ENCODE results near the gene SEMA4C. TPM values are rescaled to one million over a fixed set of nuclear protein-coding genes. Genes with fewer than 3 reads are reported as not detected.

Gene SEMA4C
- total and polyA plus RNA-seq, 2 of the 4 experiments (the other 2 are of a cell fraction) = 15.8 to 24.3 TPM

GRCh38 chr2:96832408-96832753, 37.5 kb downstream of the SEMA4C start:
- Histone ChIP-seq H3K27ac (ENCODE audit: insufficient read depth, low read length) (no peak overlapping the region), H3K4me2 (ENCODE audit: low read depth, low read length) (no peak overlapping the region), H3K18ac (ENCODE audit: low read depth, low read length) (no peak overlapping the region), H3K9me1 (ENCODE audit: insufficient read depth, low read length) (peaks cover 11% of the 10 kb centered on the region; the same call in 1 of the 2 replicates), H3K36me3 (ENCODE audit: control insufficient read depth, insufficient read depth, low read length) (peaks cover 25% of the 10 kb centered on the region), H3K9ac (ENCODE audit: low read depth, low read length) (no peak overlapping the region), H3K79me1 (ENCODE audit: low read depth in 1 of 2, low read length in 2 of 2) (no peaks in the 10 kb centered on the region), H2BK5ac (ENCODE audit: low read depth, low read length, poor library complexity, severe bottlenecking) (no peak overlapping the region), H2AK5ac (ENCODE audit: low read depth, low read length) (0 out of 2 replicates have a peak overlapping the region, but pooled peaks have one; percentile 66), H2BK120ac (ENCODE audit: low read depth, low read length) (no peak overlapping the region), H4K8ac (ENCODE audit: low read depth in 2 of 2, low read length in 2 of 2) (peak overlapping the region in 1 of 2 experiments; percentile 84; a peak in 2 of 4 replicates), H3K14ac (replicated peaks; ENCODE audit: low read depth, low read length) (peak overlapping the region; percentile 36; the same call in 1 of the 2 replicates), H3K23ac (ENCODE audit: low read depth, low read length) (no peak overlapping the region), H2BK15ac (ENCODE audit: low read depth, low read length) (no peak overlapping the region), H4K91ac (ENCODE audit: insufficient read depth, low read depth, low read length) (no peak overlapping the region), H3K4me1 (ENCODE audit: control insufficient read depth, insufficient read depth, low read length) (peaks cover 10% of the 10 kb centered on the region; the same call in 1 of the 2 replicates), H2AK9ac (replicated peaks; ENCODE audit: low read depth, low read length, poor library complexity) (peak overlapping the region; percentile 43), H2BK20ac (ENCODE audit: low read depth, low read length) (no peak overlapping the region), H3K4ac (ENCODE audit: low read depth, low read length) (0 out of 2 replicates have a peak overlapping the region, but pooled peaks have one; percentile 9), H3K4me3 (ENCODE audit: insufficient read depth, low read depth, low read length) (no peak overlapping the region), H3K27me3 (ENCODE audit: control insufficient read depth, insufficient read depth, low read length) (no peaks in the 10 kb centered on the region), H4K20me1 (ENCODE audit: insufficient read depth, low read length) (no peaks in the 10 kb centered on the region), H3K9me3 (ENCODE audit: control insufficient read depth, insufficient read depth, low read length) (no peaks in the 10 kb centered on the region), H3K56ac (ENCODE audit: extremely low read depth, insufficient read depth, low read length) (no peak overlapping the region), H4K5ac (ENCODE audit: low read depth, low read length) (no peak overlapping the region), H2AFZ (replicated peaks; ENCODE audit: low read length, poor library complexity) (peak overlapping the region; percentile 88)
- no peak for TF ChIP-seq MAZ (IDR thresholded peaks at IDR 0.05; ENCODE audit: borderline replicate concordance, low read depth, low read length)
- TF ChIP-seq BHLHE40 (IDR thresholded peaks at IDR 0.05; ENCODE audit: low read depth, low read length) = no peak
- no peak for TF ChIP-seq FOS (IDR thresholded peaks at IDR 0.05; ENCODE audit: low read depth, low read length)
- TF ChIP-seq CEBPB (IDR thresholded peaks at IDR 0.05; ENCODE audit: low read depth, low read length) = no peak
- no peak for TF ChIP-seq USF2 (IDR thresholded peaks at IDR 0.05; ENCODE audit: low read depth, low read length)
- intact Hi-C loops (cut with micrococcal nuclease) (no loop called here), in situ Hi-C loops (cut with MboI; ENCODE audit: low sequenced_read_pairs) (no loop called here), dilution Hi-C loops (cut with HindIII; ENCODE audit: low sequenced_read_pairs, unreplicated experiment) (no loop called here)
- no TSS peak for BruUV-seq (replicated peaks)
- 64% methylated on average over 5 of the region's 11 CpGs; no CpG with 5 or more reads in 1 of the 2 experiments for WGBS, 2 experiments (ENCODE audit: extremely low coverage in 2 of 2, insufficient read length in 1 of 2)
- no peak for DNase-seq
- POLR2A ChIA-PET (ENCODE audit: unreplicated experiment) = no interaction called here
- CTCF ChIA-PET = no interaction called here
- no peak for ATAC-seq (ENCODE audit: low read depth)
